GM21786 (cell line): Measurements from ENCODE around the gene GATA1.

Source experiments
- ATAC-seq: cut with Tn5 transposase; IDR thresholded peaks from one replicate; pipeline ENCODE4 v1.9.1; 2021; ENCODE audit not compliant: unreplicated experiment

GATA1 gene

GRCh38 chrX:48839686-48840085 is 53.3 kb downstream of the GATA1 start:
- ATAC-seq = no peak
